ENCODE measurements around the gene ATG101. TPM values are rescaled to one million over a fixed set of nuclear protein-coding genes. Genes with fewer than 3 reads are reported as not detected.

The ATG101 gene
- total and polyA plus RNA-seq, 2 donors (not counting 1 experiment from before 2014, with no cell fraction given), result 19.4 to 50.3 TPM

- intact Hi-C loops (cut with micrococcal nuclease), result no loop called here
- ChIA-PET CTCF (interaction anchor here (0.6 to 34.6 kb wide), 7 partner anchors 10 to 120 kb away, joined by 3 to 1315 read pairs (median 3); no protein-coding TSS in a partner anchor), POLR2A (no interaction called here)
- no peak overlapping the region for H2AFZ ChIP-seq (ENCODE audit: insufficient read depth, low read depth, low read length, poor library complexity, severe bottlenecking)
- H4K20me1 ChIP-seq (ENCODE audit: control insufficient read depth, insufficient read depth, low read length, poor library complexity, severe bottlenecking), result no peaks in the 10 kb centered on the region
- peaks cover 11 to 13% of the 10 kb centered on the region in 2 donors for H3K4me1 ChIP-seq (ENCODE audit: control insufficient read depth in 2 of 2, insufficient read depth in 2 of 2, low read length in 2 of 2)
- no peak overlapping the region for H3K27ac Mint-ChIP-seq
- peaks cover 0 to 20% (median 3%) of the 10 kb centered on the region in 4 experiments for H3K27me3 ChIP-seq (replicated peaks in 1 of 4; ENCODE audit: control extremely low read depth in 1 of 4, control insufficient read depth in 3 of 4, insufficient read depth in 4 of 4, low read length in 3 of 4)
- H3K4me1 Mint-ChIP-seq, result peaks cover 14% of the 10 kb centered on the region
- H3K4me3 Mint-ChIP-seq, result no peak overlapping the region
- no peak overlapping the region for H3K9ac ChIP-seq (ENCODE audit: low read length)
- no peak for TF ChIP-seq CTCF (IDR thresholded peaks at IDR 0.05)
- TF ChIP-seq EZH2 (IDR thresholded peaks at IDR 0.05; ENCODE audit: borderline replicate concordance, insufficient read depth, low read depth, low read length, poor library complexity, severe bottlenecking), result no peak
- WGBS (ENCODE audit: insufficient coverage), result 92% methylated on average over 5 of the region's 8 CpGs
- no peak overlapping the region for H3K4me2 ChIP-seq (replicated peaks; ENCODE audit: low read depth, low read length, poor library complexity, severe bottlenecking)
- no peak for DNase-seq
- H3K9me3 ChIP-seq (ENCODE audit: control extremely low read depth in 1 of 3, control insufficient read depth in 2 of 3, insufficient read depth in 1 of 3, low read length in 2 of 3), result no peaks in the 10 kb centered on the region
- no peak overlapping the region for H3K27ac ChIP-seq (ENCODE audit: low read length in 2 of 2)
- no peaks in the 10 kb centered on the region for H3K36me3 ChIP-seq (replicated peaks in 1 of 2; ENCODE audit: control extremely low read depth in 1 of 2, control insufficient read depth in 1 of 2, extremely low read depth in 1 of 2, insufficient read depth in 2 of 2, low read length in 1 of 2)
- H3K79me2 ChIP-seq (ENCODE audit: control insufficient read depth, insufficient read depth, low read length), result no peaks in the 10 kb centered on the region
- H3K9me3 Mint-ChIP-seq (ENCODE audit: insufficient read depth), result no peaks in the 10 kb centered on the region
- H3K4me3 ChIP-seq (ENCODE audit: control extremely low read depth in 1 of 5, extremely low read depth in 1 of 5, insufficient read depth in 1 of 5, low read depth in 2 of 5, low read length in 4 of 5), result no peak overlapping the region
- peaks cover 45% of the 10 kb centered on the region for H3K27me3 Mint-ChIP-seq
- no peak for ATAC-seq (ENCODE audit: low read depth)
These were observed 22.1 kb downstream of the ATG101 start for GRCh38 chr12:52091869-52092268.

GRCh38 chr12:52093346-52093745, 23.6 kb downstream of the ATG101 start:
- Histone ChIP-seq H3K27me3 (replicated peaks in 1 of 4; ENCODE audit: control extremely low read depth in 1 of 4, control insufficient read depth in 3 of 4, insufficient read depth in 4 of 4, low read length in 3 of 4) (peaks cover 0 to 18% (median 4%) of the 10 kb centered on the region in 4 experiments), H4K20me1 (ENCODE audit: control insufficient read depth, insufficient read depth, low read length, poor library complexity, severe bottlenecking) (no peaks in the 10 kb centered on the region), H3K27ac (ENCODE audit: low read length in 2 of 2) (no peak overlapping the region), H3K36me3 (replicated peaks in 1 of 2; ENCODE audit: control extremely low read depth in 1 of 2, control insufficient read depth in 1 of 2, extremely low read depth in 1 of 2, insufficient read depth in 2 of 2, low read length in 1 of 2) (no peaks in the 10 kb centered on the region), H3K4me3 (ENCODE audit: control extremely low read depth in 1 of 5, extremely low read depth in 1 of 5, insufficient read depth in 1 of 5, low read depth in 2 of 5, low read length in 4 of 5) (no peak overlapping the region), H3K4me1 (ENCODE audit: control insufficient read depth in 2 of 2, insufficient read depth in 2 of 2, low read length in 2 of 2) (peaks cover 5 to 6% of the 10 kb centered on the region in 2 donors), H3K9ac (ENCODE audit: low read length) (no peak overlapping the region), H3K9me3 (ENCODE audit: control extremely low read depth in 1 of 3, control insufficient read depth in 2 of 3, insufficient read depth in 1 of 3, low read length in 2 of 3) (no peaks in the 10 kb centered on the region), H3K79me2 (ENCODE audit: control insufficient read depth, insufficient read depth, low read length) (no peaks in the 10 kb centered on the region), H2AFZ (ENCODE audit: insufficient read depth, low read depth, low read length, poor library complexity, severe bottlenecking) (no peak overlapping the region), H3K4me2 (replicated peaks; ENCODE audit: low read depth, low read length, poor library complexity, severe bottlenecking) (no peak overlapping the region)
- POLR2A ChIA-PET, result interaction anchor here (0.6 to 0.9 kb wide), 3 partner anchors 8 to 68 kb away, joined by 3 to 4 read pairs (median 3); no protein-coding TSS in a partner anchor
- Mint-ChIP-seq H3K4me3 (no peak overlapping the region), H3K27ac (no peak overlapping the region), H3K4me1 (peaks cover 7% of the 10 kb centered on the region), H3K9me3 (ENCODE audit: insufficient read depth) (no peaks in the 10 kb centered on the region), H3K27me3 (peaks cover 51% of the 10 kb centered on the region)
- no peak for TF ChIP-seq EZH2 (IDR thresholded peaks at IDR 0.05; ENCODE audit: borderline replicate concordance, insufficient read depth, low read depth, low read length, poor library complexity, severe bottlenecking)
- no peak for TF ChIP-seq CTCF (IDR thresholded peaks at IDR 0.05)
- CTCF ChIA-PET, result interaction anchor here (1.5 to 2.3 kb wide), 3 partner anchors 9 to 67 kb away, joined by 5 to 15 read pairs (median 8); no protein-coding TSS in a partner anchor
- intact Hi-C loops (cut with micrococcal nuclease), result no loop called here
- WGBS (ENCODE audit: insufficient coverage), result 79% methylated on average over 6 of the region's 7 CpGs
- no peak for ATAC-seq (ENCODE audit: low read depth)
- DNase-seq, result no peak
